AML-193 (cell line): ENCODE results near the gene OR2A2.
A peak's percentile ranks its signal among the peaks of the same experiment; 100 is the strongest.
"Not testable (repeated sequence)": the region's sequence is repeated elsewhere in the genome, so short reads cannot be mapped to it uniquely, and the experiment has no call there.

ENCODE experiments used
- DNase-seq, 2 experiments: peaks; one replicate each; lab custom pipeline; 2025; lab: John Stamatoyannopoulos, UW

The OR2A2 gene, protein sequence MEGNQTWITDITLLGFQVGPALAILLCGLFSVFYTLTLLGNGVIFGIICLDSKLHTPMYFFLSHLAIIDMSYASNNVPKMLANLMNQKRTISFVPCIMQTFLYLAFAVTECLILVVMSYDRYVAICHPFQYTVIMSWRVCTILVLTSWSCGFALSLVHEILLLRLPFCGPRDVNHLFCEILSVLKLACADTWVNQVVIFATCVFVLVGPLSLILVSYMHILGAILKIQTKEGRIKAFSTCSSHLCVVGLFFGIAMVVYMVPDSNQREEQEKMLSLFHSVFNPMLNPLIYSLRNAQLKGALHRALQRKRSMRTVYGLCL

GRCh38 chr7:144109283-144109682, at the start of gene OR2A2:
Gene OR2A2, plus strand, starts transcription at chr7:144109583. Its CDS starts 0 bp downstream, at chr7:144109583.
- no peak for DNase-seq

GRCh38 chr7:144063710-144064109, 45.7 kb upstream of the OR2A2 start:
- no peak for DNase-seq

GRCh38 chr7:144069511-144069910, 39.9 kb upstream of the OR2A2 start, which contains the start of gene OR2A25:
Gene OR2A25, plus strand, starts transcription at chr7:144069811. Its CDS starts 4,409 bp downstream, at chr7:144074220.
- DNase-seq = no peak

DNA sequence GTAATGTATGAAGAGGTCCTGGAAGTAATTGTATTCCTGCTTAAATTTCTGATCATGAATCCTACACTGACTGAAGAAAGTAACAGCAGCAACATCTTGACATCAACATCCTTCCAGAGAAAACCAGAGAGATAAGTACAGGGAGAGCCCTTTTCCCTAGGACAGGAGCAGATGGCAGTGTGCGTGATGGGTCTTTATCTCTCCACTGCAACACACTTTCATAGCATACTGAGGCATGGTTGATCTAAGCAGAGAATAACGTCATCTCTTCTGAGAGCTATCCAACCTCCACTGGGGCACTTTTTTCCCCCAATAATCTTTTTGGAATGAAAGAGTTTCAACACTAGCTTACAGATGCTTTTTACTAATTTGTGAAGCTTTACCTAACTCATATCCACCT, 39.4 kb upstream of the OR2A2 start:
- DNase-seq = no peak

- no peak for DNase-seq
These were observed 35.0 kb upstream of the OR2A2 start for GRCh38 chr7:144074374-144074773.

DNA sequence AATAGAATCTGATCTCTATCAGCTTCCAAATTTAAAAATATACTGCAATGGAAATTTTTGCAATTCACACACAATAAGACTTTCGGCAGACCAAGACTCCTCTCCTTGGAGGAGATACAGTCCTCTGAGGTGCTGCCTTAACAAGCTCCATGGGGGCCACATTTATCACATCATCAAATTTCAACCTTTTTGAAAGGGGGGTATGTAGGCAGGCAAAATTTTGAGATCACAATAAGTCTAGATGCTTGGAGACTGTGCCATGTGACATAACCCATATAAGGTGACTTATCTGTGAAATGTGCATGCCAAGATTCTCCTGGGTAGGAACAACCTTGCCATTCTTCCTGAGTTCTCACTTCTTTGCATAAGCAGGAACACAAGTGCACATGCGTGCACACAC, 23.4 kb upstream of the OR2A2 start, which contains the start of gene OR2A12:
Gene OR2A12, plus strand, starts transcription at position 301 of the 400 bp plus-strand sequence. CDS start 8,830 bp downstream, outside the sequence.
- no peak for DNase-seq

DNA sequence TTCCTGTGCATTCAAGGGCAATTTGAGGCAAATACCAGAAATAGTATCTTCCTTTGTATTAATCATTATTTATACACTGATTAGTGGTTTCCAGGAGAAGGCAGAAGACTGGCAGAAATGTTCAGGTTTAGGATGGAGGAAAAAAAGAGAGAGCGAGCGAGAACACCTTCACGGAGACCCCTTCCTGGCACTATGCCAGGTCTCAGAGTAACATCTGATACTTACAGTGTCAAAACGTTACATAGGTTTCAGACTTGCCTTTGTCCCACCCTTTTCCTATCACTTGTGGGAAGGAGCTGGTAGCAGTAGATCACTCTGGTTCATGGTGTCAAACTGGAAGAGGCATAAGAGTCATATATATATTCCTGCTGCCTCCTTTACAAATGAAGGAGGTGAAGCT, 22.7 kb upstream of the OR2A2 start:
- no peak for DNase-seq

- DNase-seq = no peak
These were observed 22.2 kb upstream of the OR2A2 start for GRCh38 chr7:144087230-144087629.

DNA sequence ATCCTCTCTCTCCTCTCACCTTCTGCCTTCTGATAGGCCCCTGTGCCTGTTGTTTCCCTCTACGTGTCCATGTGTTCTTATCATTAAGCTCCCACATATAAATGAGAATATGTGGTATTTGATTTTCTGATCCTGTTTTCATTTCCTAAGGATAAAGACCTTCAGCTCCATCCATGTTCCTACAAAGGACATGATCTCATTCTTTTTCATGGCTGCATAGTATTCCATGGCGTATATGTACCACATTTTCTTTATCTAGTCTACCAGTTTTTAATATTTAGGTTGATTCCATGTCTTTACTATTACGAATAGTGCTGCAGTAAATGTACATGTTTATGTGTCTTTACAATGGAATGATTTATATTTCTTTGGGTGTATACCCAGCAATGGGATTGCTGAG, 18.7 kb upstream of the OR2A2 start:
- DNase-seq = no peak

- DNase-seq = no peak
These were observed 10.6 kb upstream of the OR2A2 start for GRCh38 chr7:144098776-144099175.

DNA sequence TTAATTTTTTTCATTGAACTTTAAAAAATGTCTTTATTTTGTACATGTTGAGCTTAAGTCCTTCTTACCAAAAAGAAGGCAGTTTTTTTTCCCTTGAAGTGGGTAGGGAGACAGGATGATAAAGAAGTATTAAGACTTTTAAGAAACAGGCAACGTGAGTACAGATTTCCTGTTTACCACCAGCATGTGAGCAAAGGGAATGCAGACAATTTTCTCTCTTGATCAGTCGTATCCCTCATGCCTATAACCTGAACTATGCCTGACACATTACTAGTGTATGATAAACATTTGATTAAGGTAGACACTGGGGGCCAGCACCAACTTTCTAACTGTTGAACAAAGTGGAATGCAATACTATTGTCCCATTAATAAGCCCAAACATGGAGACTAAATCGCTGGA, 8.8 kb upstream of the OR2A2 start:
- no peak for DNase-seq

DNA sequence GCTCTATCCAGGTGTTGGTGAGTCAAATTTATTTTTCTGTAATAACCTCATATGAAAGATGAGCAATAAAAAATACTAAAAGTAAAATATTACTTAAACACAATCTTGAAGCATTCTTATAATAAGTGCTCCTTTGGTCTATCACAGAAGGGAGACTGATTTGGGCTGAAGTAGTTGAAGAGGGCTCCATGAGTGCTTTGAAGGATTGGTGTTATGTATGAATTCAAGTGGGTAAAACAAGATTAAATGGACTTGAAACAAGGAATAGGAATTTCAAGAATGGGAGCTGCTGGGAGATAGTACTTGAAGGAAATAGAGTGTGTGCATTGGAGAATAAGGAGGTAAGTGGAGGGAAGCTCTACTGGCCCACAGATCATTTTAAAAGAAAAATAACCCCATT, 7.3 kb upstream of the OR2A2 start:
- no peak for DNase-seq

DNA sequence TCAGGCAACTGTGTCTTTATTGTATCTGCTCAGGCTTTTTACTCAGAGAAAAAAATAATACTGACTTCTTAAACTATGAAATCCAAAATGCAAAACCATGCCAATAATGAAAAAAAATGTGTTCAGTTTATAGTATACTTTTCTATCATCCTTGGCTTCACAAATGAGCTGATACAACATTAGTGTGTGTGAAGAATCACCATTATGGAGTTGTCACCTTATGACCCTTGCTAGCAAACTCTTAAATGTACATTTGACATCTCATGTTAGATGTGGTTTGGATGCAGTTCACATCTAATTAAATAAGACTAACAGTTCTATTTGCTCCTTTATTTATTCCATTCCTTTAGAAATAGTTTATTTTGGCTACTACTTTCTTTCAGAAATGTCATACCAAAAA, 4.2 kb upstream of the OR2A2 start:
- no peak for DNase-seq

DNA sequence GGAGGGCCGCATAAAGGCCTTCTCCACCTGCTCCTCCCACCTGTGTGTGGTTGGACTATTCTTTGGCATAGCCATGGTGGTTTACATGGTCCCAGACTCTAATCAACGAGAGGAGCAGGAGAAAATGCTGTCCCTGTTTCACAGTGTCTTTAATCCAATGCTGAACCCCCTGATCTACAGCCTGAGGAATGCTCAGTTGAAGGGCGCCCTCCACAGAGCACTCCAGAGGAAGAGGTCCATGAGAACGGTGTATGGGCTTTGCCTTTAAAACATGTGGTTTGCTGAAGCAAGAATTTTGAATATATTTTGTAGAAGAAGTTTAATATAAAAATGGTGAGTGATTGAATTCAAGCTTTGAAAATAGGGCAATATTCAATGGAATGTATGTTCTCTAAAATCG, 889 bp downstream of the OR2A2 start:
- DNase-seq = no peak

- DNase-seq = no peak
These were observed 4.3 kb downstream of the OR2A2 start for GRCh38 chr7:144113651-144114050.

- no peak for DNase-seq
These were observed 9.0 kb downstream of the OR2A2 start for GRCh38 chr7:144118341-144118740.

DNA sequence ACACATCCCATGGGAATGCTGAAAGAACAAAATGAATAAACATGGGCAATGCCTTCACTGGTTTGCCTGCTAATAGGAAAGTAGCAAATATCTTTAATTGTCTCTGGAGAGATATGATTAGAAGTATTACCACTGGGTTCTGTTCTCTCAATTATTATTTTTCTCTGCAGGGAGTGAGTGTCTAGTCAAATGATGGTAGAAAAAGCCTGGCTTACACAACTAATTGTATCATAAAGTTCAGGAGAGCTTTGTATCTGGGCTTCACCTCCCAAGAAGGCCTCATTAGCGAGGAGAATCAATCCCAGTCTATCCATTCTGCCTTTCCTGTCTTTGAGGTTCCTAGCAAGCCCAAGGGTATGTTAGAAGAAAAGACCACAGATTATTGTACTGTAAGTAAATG, 13.5 kb downstream of the OR2A2 start, which contains the start of gene OR2A14:
Gene OR2A14, plus strand, starts transcription at position 301 of the 400 bp plus-strand sequence. CDS start 5,937 bp downstream, outside the sequence.
- no peak for DNase-seq

GRCh38 chr7:144127714-144128334, 18.4 kb downstream of the OR2A2 start:
- DNase-seq = peak; percentile 50 to 60

DNA sequence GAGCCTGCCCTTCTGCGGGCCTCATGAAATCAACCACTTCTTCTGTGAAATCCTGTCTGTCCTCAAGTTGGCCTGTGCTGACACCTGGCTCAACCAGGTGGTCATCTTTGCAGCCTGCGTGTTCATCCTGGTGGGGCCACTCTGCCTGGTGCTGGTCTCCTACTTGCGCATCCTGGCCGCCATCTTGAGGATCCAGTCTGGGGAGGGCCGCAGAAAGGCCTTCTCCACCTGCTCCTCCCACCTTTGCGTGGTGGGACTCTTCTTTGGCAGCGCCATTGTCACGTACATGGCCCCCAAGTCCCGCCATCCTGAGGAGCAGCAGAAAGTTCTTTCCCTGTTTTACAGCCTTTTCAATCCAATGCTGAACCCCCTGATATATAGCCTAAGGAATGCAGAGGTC, 20.2 kb downstream of the OR2A2 start:
- not testable (repeated sequence) for DNase-seq

- no peak for DNase-seq
These were observed 21.3 kb downstream of the OR2A2 start for GRCh38 chr7:144130730-144131129.

- no peak for DNase-seq
These were observed 22.9 kb downstream of the OR2A2 start for GRCh38 chr7:144132262-144132661.

- no peak for DNase-seq
These were observed 23.9 kb downstream of the OR2A2 start for GRCh38 chr7:144133307-144133706.

- no peak for DNase-seq
These were observed 24.7 kb downstream of the OR2A2 start for GRCh38 chr7:144134116-144134515.
